Stimulated activated CD8-positive, alpha-beta memory T cell treated with anti-CD3 and anti-CD28 coated beads, Interleukin-4, amount 100 ng/mL, for 1 hour (primary cell): ENCODE data around the gene ADAMTSL2.
A peak's percentile ranks its signal among the peaks of the same experiment; 100 is the strongest.

Experiments used
- DNase-seq, 2 donors: peaks; one replicate each; pipeline ENCODE4 v3.0.0-alpha.2; 2020; ENCODE audit warnings: low read depth in 2 of 2, low spot score in 1 of 2

Gene ADAMTSL2

GRCh38 chr9:133532937-133533668, 1.4 kb upstream of the ADAMTSL2 start:
- DNase-seq: peak in 1 of 2 donors; percentile 31

GRCh38 chr9:133533857-133534256, 647 bp upstream of the ADAMTSL2 start:
- DNase-seq: no peak

DNA sequence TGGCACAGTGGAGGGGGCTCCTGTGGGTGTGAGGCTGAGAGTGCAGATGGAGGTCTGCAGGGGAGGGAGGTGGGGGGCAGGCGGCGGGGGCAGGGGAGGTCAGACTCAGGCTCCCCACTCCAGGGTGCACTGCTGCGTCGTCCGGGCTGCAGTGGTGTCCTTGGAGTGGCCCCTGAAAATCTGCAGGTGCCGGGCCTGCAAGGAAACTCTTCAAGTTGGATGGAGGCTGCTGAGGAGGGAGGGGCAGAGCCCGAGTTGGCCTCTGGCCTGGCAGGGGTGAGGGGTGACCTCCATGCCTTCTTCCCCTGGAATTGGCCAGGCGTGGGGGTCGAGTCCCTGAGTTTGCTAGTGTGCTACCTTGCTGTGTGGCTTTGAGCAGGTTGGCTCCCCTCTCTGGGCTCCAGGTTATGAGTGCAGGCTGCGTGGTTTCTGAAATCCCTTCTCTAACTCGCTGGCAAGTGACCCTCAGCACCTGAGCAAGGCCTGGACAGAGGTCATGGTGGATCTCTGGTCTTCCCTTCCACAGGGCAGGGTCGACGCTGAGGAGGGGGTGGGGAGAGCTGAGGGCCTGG, 888 bp downstream of the ADAMTSL2 start:
- DNase-seq: no peak

GRCh38 chr9:133536080-133536479, 1.6 kb downstream of the ADAMTSL2 start:
- DNase-seq: no peak

DNA sequence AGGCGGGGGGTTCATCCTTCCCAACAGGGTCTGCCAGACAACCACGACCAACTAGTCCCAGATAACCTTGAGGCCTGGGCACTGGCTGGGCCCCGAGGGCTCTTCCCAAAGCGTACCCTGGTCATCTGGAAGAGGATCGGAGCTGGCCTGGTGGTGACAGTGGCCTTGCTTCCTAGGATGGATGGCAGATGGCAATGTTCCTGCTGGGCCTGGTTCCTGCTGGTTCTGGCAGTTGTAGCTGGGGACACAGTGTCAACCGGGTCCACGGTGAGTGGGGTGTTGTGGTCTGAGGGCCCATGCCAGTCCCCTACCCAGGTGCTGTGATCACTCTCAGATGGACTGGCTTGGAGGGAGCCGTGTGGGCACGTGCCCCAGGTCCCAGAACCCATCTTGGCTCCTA, 2.0 kb downstream of the ADAMTSL2 start:
- DNase-seq: no peak

DNA sequence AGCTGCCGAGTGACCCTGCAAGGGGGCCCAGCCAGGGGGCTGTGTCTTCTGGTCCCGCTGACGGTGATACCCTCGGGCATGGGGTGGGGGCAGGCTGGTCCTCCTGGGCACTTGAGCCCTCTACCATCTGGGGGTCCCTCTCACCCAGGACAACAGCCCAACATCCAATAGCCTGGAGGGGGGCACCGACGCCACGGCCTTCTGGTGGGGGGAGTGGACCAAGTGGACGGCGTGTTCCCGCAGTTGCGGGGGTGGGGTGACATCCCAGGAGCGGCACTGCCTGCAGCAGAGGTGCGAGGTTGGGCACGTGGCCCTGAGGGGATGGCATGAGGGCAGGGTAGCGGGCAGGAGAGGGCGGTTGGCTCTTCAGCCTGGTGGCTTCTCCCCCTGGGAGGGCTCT, 2.8 kb downstream of the ADAMTSL2 start:
- no peak for DNase-seq

DNA sequence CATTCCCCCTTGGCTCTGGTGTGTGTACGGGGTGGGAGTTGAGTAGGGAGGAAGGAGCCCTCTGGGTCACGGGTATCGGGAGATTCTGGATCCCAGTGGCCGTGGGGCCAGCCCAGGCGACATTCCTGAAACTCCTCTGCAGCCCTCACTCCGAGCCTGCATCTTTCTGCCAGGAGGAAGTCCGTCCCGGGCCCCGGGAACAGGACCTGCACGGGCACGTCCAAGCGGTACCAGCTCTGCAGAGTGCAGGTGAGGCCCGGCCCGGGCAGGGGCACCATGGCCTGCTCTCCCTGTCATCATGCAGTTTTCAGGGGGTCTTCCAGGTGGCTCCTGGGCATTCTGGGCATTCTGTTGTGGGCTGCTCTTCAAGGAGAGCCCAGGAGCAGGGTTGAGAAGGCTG, 3.7 kb downstream of the ADAMTSL2 start:
- DNase-seq: no peak

GRCh38 chr9:133538851-133539833, 4.6 kb downstream of the ADAMTSL2 start:
- no peak for DNase-seq

GRCh38 chr9:133539991-133540697, 5.6 kb downstream of the ADAMTSL2 start:
- DNase-seq: no peak

DNA sequence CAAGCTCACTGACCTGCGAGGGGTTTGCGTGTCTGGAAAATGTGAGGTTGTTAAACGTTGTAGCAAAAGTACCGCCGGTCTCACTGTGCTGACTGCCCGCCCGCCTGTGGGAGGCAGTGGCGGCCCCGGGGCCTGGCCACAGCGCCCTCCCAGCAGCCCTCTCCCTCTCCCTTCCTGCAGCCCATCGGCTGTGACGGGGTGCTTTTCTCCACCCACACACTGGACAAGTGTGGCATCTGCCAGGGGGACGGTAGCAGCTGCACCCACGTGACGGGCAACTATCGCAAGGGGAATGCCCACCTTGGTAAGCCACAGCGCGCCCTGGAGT, 6.2 kb downstream of the ADAMTSL2 start:
- DNase-seq: no peak

DNA sequence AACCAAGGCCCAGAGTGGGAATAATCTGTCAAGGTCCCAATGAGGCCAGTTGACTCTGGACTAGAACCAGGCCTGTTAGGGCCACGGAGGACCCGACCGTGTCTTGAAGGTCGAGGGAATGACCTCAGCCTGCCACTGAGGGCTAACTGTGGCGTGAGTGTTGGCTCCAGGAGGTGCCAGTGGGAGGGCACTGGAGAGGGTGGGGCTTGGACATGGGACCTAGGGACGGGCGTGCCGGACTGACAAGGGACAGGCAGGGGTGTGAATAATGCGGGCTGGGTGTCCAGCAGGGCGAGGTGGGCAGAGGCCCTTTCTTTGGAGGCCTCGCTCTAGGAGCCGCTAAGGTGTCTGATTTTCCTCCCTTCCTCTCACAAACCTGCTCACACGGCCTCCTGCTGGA, 7.5 kb downstream of the ADAMTSL2 start:
- no peak for DNase-seq

DNA sequence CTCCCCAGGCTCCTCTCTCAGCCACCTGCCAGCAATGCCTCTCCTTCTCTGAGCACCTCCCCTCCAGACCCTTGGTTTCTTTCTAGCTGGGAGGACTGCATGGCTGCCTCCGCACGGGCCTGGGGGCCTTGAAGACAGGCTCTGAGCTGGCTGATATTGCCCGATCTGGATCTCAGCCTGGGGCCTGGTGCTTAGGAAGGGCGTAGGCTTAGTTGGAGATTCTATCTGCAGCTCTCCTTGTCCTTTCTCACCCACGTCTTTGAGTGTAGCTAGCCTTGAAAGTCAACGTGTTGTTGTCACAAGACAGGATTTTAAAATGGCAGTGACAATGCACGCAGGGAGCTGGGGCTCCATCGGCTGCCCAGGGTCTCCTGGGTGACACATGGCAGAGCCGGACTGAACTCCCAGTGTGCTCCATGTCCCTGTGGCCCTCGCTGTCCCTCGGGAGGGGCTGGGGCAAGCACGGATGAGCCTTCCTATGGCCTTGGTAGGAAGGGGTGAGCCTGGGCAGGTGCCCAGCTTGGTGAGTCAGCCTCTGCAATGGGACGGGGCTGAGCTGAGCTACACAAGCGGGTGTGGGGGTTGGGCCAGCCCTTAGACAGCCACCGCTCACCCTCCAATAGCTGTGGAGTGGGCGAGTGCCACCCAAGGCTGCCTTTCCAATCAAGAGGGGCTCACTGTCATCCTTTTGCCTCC, 9.4 kb downstream of the ADAMTSL2 start:
- DNase-seq: no peak

DNA sequence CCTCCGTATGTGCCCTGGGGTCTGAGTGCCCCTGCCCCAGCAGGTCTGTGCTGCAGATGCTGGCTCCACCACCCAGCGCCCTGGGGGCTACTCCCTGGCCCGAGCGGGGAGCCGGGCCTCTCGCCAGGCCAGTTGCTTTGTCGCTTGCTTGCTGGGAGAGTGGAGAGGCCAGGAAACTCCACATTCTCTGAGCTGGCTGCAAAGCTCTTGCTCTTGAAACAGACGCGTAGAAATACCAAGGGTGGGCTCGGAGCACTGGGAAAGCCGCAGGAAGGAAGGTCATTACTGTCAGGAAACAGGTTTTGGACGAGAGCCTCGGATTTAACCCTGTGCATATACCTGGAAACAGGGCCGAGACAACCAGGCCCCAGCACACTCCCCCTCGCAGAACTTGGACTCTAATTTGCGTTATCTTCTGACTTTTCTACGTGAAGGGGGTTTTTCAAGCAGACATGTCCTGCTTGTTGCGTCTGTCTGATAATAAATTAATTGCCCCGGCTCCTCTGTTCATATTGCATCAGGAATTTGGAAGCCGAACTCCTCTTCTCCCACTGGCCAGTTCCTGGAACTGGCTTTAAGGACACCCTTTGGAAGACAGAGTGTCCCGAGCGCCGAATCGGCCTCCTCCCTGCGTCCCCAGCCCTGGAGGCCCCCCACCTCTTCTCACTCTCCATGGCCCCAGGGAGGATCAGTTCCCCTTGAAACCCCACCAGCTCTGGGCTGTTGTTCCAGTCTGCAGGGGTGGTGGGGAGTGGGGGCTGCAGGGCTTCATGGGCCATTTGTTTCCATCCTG, 11.2 kb downstream of the ADAMTSL2 start:
- DNase-seq: no peak

- DNase-seq: no peak
Measured at GRCh38 chr9:133546287-133546680, 11.8 kb downstream of the ADAMTSL2 start.

DNA sequence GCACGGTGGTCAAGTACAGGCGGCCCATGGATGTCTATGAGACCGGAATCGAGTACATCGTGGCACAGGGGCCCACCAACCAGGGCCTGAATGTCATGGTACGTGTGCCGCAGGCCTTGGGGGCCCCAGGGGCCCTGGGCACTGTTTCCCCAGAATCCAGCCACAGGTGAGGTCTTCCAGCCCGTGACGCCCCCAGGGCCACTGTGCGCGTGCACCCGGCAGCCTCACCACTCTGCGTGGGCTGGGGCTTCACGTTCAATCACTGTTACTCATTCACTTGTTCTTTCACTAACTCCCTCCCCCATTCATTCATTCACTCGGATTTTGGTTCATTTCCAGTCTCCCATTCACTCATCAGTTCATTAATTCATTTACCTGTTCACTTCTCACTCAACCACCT, 12.6 kb downstream of the ADAMTSL2 start:
- no peak for DNase-seq

- no peak for DNase-seq
Measured at GRCh38 chr9:133551446-133551845, 16.9 kb downstream of the ADAMTSL2 start.

- DNase-seq: no peak
Measured at GRCh38 chr9:133552236-133552635, 17.7 kb downstream of the ADAMTSL2 start.

- DNase-seq: no peak
Measured at GRCh38 chr9:133553123-133553522, 18.6 kb downstream of the ADAMTSL2 start.

- no peak for DNase-seq
Measured at GRCh38 chr9:133553973-133554713, 19.6 kb downstream of the ADAMTSL2 start.
